SK-N-SH treated with all-trans-retinoic acid at 6 μM for 48 hours (cell line): Measurements from ENCODE around the gene ABCA7.
A peak's percentile ranks its signal among the peaks of the same experiment; 100 is the strongest.

Experiments
- ATAC-seq: fragments of 200-7000 bp; cut with Tn5 transposase; 3 replicates; pipeline ENCODE4 v1.9.1; 2020; ENCODE audit warnings: mild to moderate bottlenecking, moderate library complexity
- ARNTL ChIP-seq: fragments of 450-650 bp; formaldehyde crosslinking; IDR thresholded peaks from 2 replicates; pipeline ENCODE4 v1.5.0; 2020; ENCODE audit warnings: low read depth, mild to moderate bottlenecking, moderate library complexity, borderline replicate concordance
- BACH2 ChIP-seq: fragments of 250-450 bp; sonication (Bioruptor Pico); IDR thresholded peaks from 2 replicates; pipeline ENCODE4 v1.9.0; 2021; ENCODE audit warnings: mild to moderate bottlenecking, borderline replicate concordance
- GLIS3 ChIP-seq: fragments of 250-450 bp; sonication (Bioruptor Pico); IDR thresholded peaks from 2 replicates; pipeline ENCODE4 v1.5.0; 2020; ENCODE audit warnings: mild to moderate bottlenecking, moderate library complexity
- ISL1 ChIP-seq: fragments of 250-450 bp; sonication (Bioruptor Pico); IDR thresholded peaks from 2 replicates; pipeline ENCODE4 v2.1.2; 2022; ENCODE audit warnings: mild to moderate bottlenecking, moderate library complexity
- OSR1 ChIP-seq: fragments of 250-450 bp; sonication (Bioruptor Pico); IDR thresholded peaks from 2 replicates; pipeline ENCODE4 v1.8.0; 2022; ENCODE audit warnings: moderate library complexity, mild to moderate bottlenecking, inconsistent platforms
- POU6F1 ChIP-seq: fragments of 250-450 bp; sonication (Bioruptor Pico); IDR thresholded peaks from 2 replicates; pipeline ENCODE4 v1.8.0; 2021; ENCODE audit warnings: low read depth, mild to moderate bottlenecking, moderate library complexity, borderline replicate concordance
- PPARA ChIP-seq: fragments of 250-450 bp; sonication (Bioruptor Pico); IDR thresholded peaks from 2 replicates; pipeline ENCODE4 v1.5.0; 2020; ENCODE audit warnings: mild to moderate bottlenecking, borderline replicate concordance
- RARB ChIP-seq: fragments of 250-450 bp; sonication (Bioruptor Pico); IDR thresholded peaks from 2 replicates; pipeline ENCODE4 v1.8.0; 2021; ENCODE audit warnings: mild to moderate bottlenecking, moderate library complexity
- SNAI2 ChIP-seq: fragments of 250-450 bp; sonication (Bioruptor Pico); IDR thresholded peaks from 2 replicates; pipeline ENCODE4 v1.5.0; 2020; ENCODE audit warnings: mild to moderate bottlenecking, moderate library complexity
- TCF4 ChIP-seq: fragments of 250-450 bp; sonication (Bioruptor Pico); IDR thresholded peaks from 2 replicates; pipeline ENCODE4 v1.8.0; 2021; ENCODE audit warnings: mild to moderate bottlenecking, moderate library complexity, borderline replicate concordance
- TOX ChIP-seq: fragments of 250-450 bp; sonication (Bioruptor Pico); IDR thresholded peaks from 2 replicates; pipeline ENCODE4 v1.8.0; 2021; ENCODE audit warnings: mild to moderate bottlenecking, moderate library complexity, borderline replicate concordance
- ZC3H10 ChIP-seq: fragments of 250-450 bp; sonication (Bioruptor Pico); IDR thresholded peaks from 2 replicates; pipeline ENCODE4 v1.5.1; 2021; ENCODE audit warnings: mild to moderate bottlenecking, moderate library complexity
- ZFP3 ChIP-seq: fragments of 250-450 bp; sonication (Bioruptor Pico); IDR thresholded peaks from 2 replicates; pipeline ENCODE4 v1.5.0; 2020; ENCODE audit warnings: mild to moderate bottlenecking, moderate library complexity
- ZNF70 ChIP-seq: fragments of 450-650 bp; formaldehyde crosslinking; IDR thresholded peaks from 2 replicates; pipeline ENCODE4 v1.5.0; 2020; ENCODE audit warnings: mild to moderate bottlenecking, moderate library complexity
- ZNF8 ChIP-seq: fragments of 450-650 bp; formaldehyde crosslinking; IDR thresholded peaks from 2 replicates; pipeline ENCODE4 v1.5.0; 2020; ENCODE audit warnings: mild to moderate bottlenecking, moderate library complexity
- TF ChIP-seq, protein P1 (sequence below): fragments of 250-450 bp; sonication (Bioruptor Pico); IDR thresholded peaks from 2 replicates; pipeline ENCODE4 v1.5.0; 2020; ENCODE audit warnings: mild to moderate bottlenecking, moderate library complexity

ABCA7 gene

GRCh38 chr19:1067341-1067957 is 27.5 kb downstream of the ABCA7 start:
- no peak for ATAC-seq
- no peak for TF ChIP-seq BACH2 (CRISPR knock-in tag)
- TF ChIP-seq ARNTL (CRISPR knock-in tag), result no peak
- no peak for TF ChIP-seq OSR1 (CRISPR knock-in tag)
- TF ChIP-seq RARB (CRISPR knock-in tag), result no peak
- TF ChIP-seq ZFP3 (CRISPR knock-in tag), result no peak
- no peak for TF ChIP-seq ISL1 (CRISPR knock-in tag)
- no peak for TF ChIP-seq ZNF70 (CRISPR knock-in tag)
- TF ChIP-seq SNAI2 (CRISPR knock-in tag), result no peak
- no peak for TF ChIP-seq TOX (CRISPR knock-in tag)
- no peak for TF ChIP-seq PPARA (CRISPR knock-in tag)
- TF ChIP-seq, protein P1, sequence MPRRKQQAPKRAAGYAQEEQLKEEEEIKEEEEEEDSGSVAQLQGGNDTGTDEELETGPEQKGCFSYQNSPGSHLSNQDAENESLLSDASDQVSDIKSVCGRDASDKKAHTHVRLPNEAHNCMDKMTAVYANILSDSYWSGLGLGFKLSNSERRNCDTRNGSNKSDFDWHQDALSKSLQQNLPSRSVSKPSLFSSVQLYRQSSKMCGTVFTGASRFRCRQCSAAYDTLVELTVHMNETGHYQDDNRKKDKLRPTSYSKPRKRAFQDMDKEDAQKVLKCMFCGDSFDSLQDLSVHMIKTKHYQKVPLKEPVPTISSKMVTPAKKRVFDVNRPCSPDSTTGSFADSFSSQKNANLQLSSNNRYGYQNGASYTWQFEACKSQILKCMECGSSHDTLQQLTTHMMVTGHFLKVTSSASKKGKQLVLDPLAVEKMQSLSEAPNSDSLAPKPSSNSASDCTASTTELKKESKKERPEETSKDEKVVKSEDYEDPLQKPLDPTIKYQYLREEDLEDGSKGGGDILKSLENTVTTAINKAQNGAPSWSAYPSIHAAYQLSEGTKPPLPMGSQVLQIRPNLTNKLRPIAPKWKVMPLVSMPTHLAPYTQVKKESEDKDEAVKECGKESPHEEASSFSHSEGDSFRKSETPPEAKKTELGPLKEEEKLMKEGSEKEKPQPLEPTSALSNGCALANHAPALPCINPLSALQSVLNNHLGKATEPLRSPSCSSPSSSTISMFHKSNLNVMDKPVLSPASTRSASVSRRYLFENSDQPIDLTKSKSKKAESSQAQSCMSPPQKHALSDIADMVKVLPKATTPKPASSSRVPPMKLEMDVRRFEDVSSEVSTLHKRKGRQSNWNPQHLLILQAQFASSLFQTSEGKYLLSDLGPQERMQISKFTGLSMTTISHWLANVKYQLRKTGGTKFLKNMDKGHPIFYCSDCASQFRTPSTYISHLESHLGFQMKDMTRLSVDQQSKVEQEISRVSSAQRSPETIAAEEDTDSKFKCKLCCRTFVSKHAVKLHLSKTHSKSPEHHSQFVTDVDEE (CRISPR knock-in tag), result no peak

- no peak for ATAC-seq
- TF ChIP-seq GLIS3 (CRISPR knock-in tag) (no peak), RARB (CRISPR knock-in tag) (no peak), ZFP3 (CRISPR knock-in tag) (peak; percentile 97)
Measured at GRCh38 chr19:1068009-1069001, 28.4 kb downstream of the ABCA7 start.

- no peak for ATAC-seq
- TF ChIP-seq ZNF8 (CRISPR knock-in tag), result no peak
- no peak for TF ChIP-seq POU6F1
- TF ChIP-seq, protein P1 (CRISPR knock-in tag), result no peak
- TF ChIP-seq ISL1 (CRISPR knock-in tag), result no peak
- no peak for TF ChIP-seq TCF4 (CRISPR knock-in tag)
- no peak for TF ChIP-seq TOX (CRISPR knock-in tag)
- TF ChIP-seq PPARA (CRISPR knock-in tag), result no peak
- no peak for TF ChIP-seq ZC3H10
- TF ChIP-seq ARNTL (CRISPR knock-in tag), result no peak
- TF ChIP-seq, all 23 proteins: peak for 0
Measured at GRCh38 chr19:1069009-1069779, 29.3 kb downstream of the ABCA7 start.

DNA sequence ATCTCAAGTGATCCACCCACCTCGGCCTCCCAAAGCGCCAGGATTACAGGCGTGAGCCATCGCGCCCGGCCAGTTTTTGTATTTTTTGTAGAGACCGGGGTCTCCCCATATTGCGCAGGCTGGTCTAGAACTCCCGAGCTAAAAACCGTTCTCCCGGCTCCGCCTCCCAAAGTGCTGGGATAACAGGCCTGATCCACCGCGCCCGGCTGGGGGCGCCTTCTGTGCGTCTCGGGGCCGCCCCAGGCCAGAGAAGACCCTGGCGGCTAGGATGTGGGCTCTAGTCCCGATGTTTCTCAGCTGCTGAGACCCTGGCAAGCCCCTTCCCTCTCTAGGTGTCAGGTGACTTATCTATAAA is 30.6 kb downstream of the ABCA7 start:
- ATAC-seq, result no peak
- TF ChIP-seq OSR1 (CRISPR knock-in tag), result no peak
